Mesothelial cell of epicardium (in vitro differentiated cells): ENCODE results near the gene SHB. TPM values are rescaled to one million over a fixed set of nuclear protein-coding genes. Genes with fewer than 3 reads are reported as not detected.

Experiments
- DNase-seq, 2 experiments: peaks; one replicate each; pipeline ENCODE4 v3.0.0; 2021; ENCODE audit warnings: low spot score in 2 of 2; ENCODE audit not compliant: unreplicated experiment in 2 of 2
- H3K27ac Mint-ChIP-seq: 2 replicates; pipeline ENCODE4 v1.8.0; 2021; ENCODE audit warnings: mixed read lengths
- H3K27me3 Mint-ChIP-seq: 2 replicates; pipeline ENCODE4 v1.8.0; 2021; ENCODE audit warnings: low read depth, mixed read lengths
- H3K36me3 Mint-ChIP-seq: 2 replicates; pipeline ENCODE4 v1.8.0; 2021; ENCODE audit warnings: mixed read lengths
- H3K4me1 Mint-ChIP-seq: 2 replicates; pipeline ENCODE4 v1.8.0; 2021; ENCODE audit warnings: mixed read lengths
- H3K4me3 Mint-ChIP-seq: 2 replicates; pipeline ENCODE4 v1.8.0; 2021; ENCODE audit warnings: mild to moderate bottlenecking, moderate library complexity, mixed read lengths
- H3K9me3 Mint-ChIP-seq: 2 replicates; pipeline ENCODE4 v1.8.0; 2021; ENCODE audit warnings: mixed read lengths
- CTCF ChIP-seq: fragments of 200-600 bp; sonication (generic); IDR thresholded peaks from one replicate; pipeline ENCODE4 v1.5.0; 2021; ENCODE audit warnings: antibody characterized with exemption; ENCODE audit not compliant: unreplicated experiment
- total RNA-seq: library from RNA; stranded (reverse); gene quantifications from 3 replicates; pipeline ENCODE4 v1.2.1, GENCODE V29; 2021

The SHB gene
- total RNA-seq, 1 donor from 2014 or later = 35.5 TPM

- Mint-ChIP-seq H3K4me1 (peaks cover 51% of the 10 kb centered on the region), H3K4me3 (no peak overlapping the region), H3K36me3 (no peaks in the 10 kb centered on the region), H3K27me3 (no peaks in the 10 kb centered on the region), H3K9me3 (no peaks in the 10 kb centered on the region), H3K27ac (no peak overlapping the region)
- no peak for DNase-seq
- no peak for TF ChIP-seq CTCF
These were observed 71.2 kb downstream of the SHB start for GRCh38 chr9:37997636-37998374.

- Mint-ChIP-seq H3K4me1 (peaks cover 52% of the 10 kb centered on the region), H3K27me3 (no peaks in the 10 kb centered on the region), H3K4me3 (no peak overlapping the region), H3K36me3 (no peaks in the 10 kb centered on the region), H3K9me3 (no peaks in the 10 kb centered on the region), H3K27ac (peak overlapping the region; percentile 92)
- DNase-seq = no peak
- no peak for TF ChIP-seq CTCF
These were observed 72.2 kb downstream of the SHB start for GRCh38 chr9:37996819-37997217.

- DNase-seq = no peak
- Mint-ChIP-seq H3K27ac (peak overlapping the region; percentile 92), H3K4me1 (peaks cover 52% of the 10 kb centered on the region), H3K27me3 (no peaks in the 10 kb centered on the region), H3K9me3 (no peaks in the 10 kb centered on the region), H3K4me3 (no peak overlapping the region), H3K36me3 (no peaks in the 10 kb centered on the region)
- no peak for TF ChIP-seq CTCF
These were observed 72.8 kb downstream of the SHB start for GRCh38 chr9:37995961-37996818.

- peaks cover 52% of the 10 kb centered on the region for H3K4me1 Mint-ChIP-seq
- H3K4me3 Mint-ChIP-seq = no peak overlapping the region
- no peak for TF ChIP-seq CTCF
- no peak for DNase-seq
- H3K36me3 Mint-ChIP-seq = peaks cover 2% of the 10 kb centered on the region
- peak overlapping the region; percentile 92 for H3K27ac Mint-ChIP-seq
- no peaks in the 10 kb centered on the region for H3K9me3 Mint-ChIP-seq
- H3K27me3 Mint-ChIP-seq = no peaks in the 10 kb centered on the region
These were observed 73.7 kb downstream of the SHB start for GRCh38 chr9:37995348-37995737.

GRCh38 chr9:37994639-37995347 lies 74.2 kb downstream of the SHB start:
- H3K4me3 Mint-ChIP-seq = no peak overlapping the region
- H3K36me3 Mint-ChIP-seq = peaks cover 2% of the 10 kb centered on the region
- no peaks in the 10 kb centered on the region for H3K9me3 Mint-ChIP-seq
- peak overlapping the region; percentile 92 for H3K27ac Mint-ChIP-seq
- no peak for TF ChIP-seq CTCF
- no peaks in the 10 kb centered on the region for H3K27me3 Mint-ChIP-seq
- no peak for DNase-seq
- H3K4me1 Mint-ChIP-seq = peaks cover 50% of the 10 kb centered on the region
